22Rv1 (cell line): ENCODE results near the gene SULF2.

ENCODE experiments used
- ZFX ChIP-seq: fragments of 450-650 bp; IDR thresholded peaks from 2 replicates; pipeline ENCODE4 v1.6.1; 2017; ENCODE audit warnings: antibody characterized with exemption, borderline replicate concordance
- TF ChIP-seq, protein P1 (sequence below): fragments of 450-650 bp; IDR thresholded peaks from 2 replicates; pipeline ENCODE4 v1.5.1; 2017; ENCODE audit warnings: mild to moderate bottlenecking

DNA sequence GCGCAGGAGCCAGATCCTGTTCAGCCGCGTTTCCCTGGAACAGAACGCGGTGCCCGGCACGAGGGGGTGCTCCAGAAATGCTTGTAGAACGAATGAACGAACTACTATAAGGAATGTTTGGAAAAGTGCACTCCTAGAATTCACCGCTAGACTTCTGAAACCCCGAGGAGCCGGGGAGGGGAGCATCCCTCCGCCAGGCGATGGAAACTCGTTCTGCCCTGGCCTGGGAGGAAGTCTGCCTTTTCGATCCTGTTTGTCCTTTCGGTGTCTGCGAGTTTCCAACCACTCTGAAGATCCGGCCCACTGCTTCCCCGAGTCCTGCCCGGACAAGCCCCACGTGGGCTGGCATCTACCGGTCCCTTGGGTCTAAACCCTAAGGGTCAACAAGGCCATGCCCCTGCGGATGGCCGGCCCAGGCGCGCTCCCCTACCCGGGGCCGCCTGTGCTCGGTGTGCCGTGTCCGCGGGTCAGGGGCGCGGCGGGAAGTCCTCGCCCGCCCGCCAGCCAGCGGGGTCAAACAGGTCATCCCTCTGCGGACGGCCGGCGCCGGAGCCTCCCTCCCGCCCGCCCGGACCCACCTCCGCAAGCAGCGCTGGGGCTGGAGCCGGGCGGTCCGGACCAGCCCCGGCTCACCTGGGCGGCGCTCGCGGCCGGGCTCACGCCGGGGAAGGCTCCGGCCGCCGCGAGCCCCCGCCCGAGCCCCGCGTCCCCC lies 526 bp downstream of the SULF2 start:
- TF ChIP-seq, protein P1, sequence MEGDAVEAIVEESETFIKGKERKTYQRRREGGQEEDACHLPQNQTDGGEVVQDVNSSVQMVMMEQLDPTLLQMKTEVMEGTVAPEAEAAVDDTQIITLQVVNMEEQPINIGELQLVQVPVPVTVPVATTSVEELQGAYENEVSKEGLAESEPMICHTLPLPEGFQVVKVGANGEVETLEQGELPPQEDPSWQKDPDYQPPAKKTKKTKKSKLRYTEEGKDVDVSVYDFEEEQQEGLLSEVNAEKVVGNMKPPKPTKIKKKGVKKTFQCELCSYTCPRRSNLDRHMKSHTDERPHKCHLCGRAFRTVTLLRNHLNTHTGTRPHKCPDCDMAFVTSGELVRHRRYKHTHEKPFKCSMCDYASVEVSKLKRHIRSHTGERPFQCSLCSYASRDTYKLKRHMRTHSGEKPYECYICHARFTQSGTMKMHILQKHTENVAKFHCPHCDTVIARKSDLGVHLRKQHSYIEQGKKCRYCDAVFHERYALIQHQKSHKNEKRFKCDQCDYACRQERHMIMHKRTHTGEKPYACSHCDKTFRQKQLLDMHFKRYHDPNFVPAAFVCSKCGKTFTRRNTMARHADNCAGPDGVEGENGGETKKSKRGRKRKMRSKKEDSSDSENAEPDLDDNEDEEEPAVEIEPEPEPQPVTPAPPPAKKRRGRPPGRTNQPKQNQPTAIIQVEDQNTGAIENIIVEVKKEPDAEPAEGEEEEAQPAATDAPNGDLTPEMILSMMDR = no peak
- no peak for TF ChIP-seq ZFX
